Panc1 (cell line): ENCODE data around the gene CMIP. TPM values are rescaled to one million over a fixed set of nuclear protein-coding genes. Genes with fewer than 3 reads are reported as not detected.

Experiments
- ATAC-seq: fragments of 200-7000 bp; cut with Tn5 transposase; 2 replicates; pipeline ENCODE4 v1.9.1; 2020; ENCODE audit warnings: mild to moderate bottlenecking, moderate library complexity
- BruUV-seq: library from RNA; stranded (reverse); fragments of 400-500 nt; replicated peaks from 2 replicates; lab custom pipeline; 2021; lab: Mats Ljungman, UMichigan
- CTCF ChIA-PET: fragments of 300-600 bp; sonication (Branson Sonifier 250); formaldehyde crosslinking; loops from one replicate; lab custom pipeline; 2022; ENCODE audit warnings: antibody characterized with exemption; lab: Charles Lee
- POLR2A ChIA-PET: fragments of 300-600 bp; sonication (Branson Sonifier 250); formaldehyde crosslinking; loops from one replicate; lab custom pipeline; 2022; ENCODE audit warnings: antibody characterized with exemption; lab: Charles Lee
- DNase-seq: peaks from one replicate; pipeline ENCODE4 v3.0.0-alpha.2; 2010; ENCODE audit warnings: low read depth, low spot score
- H3K27ac ChIP-seq: 2 replicates; pipeline ENCODE4 v1.5.1; 2011; ENCODE audit warnings: mild to moderate bottlenecking, low read length, inconsistent platforms
- H3K27me3 ChIP-seq: fragments of 200-500 bp; sonication (Bioruptor generic); 2 replicates; pipeline ENCODE4 v1.6.0; 2014; ENCODE audit warnings: low read length, inconsistent platforms; ENCODE audit not compliant: control insufficient read depth, insufficient read depth
- H3K36me3 ChIP-seq: fragments of 200-500 bp; sonication (Bioruptor generic); 2 replicates; pipeline ENCODE4 v1.5.1; 2014; ENCODE audit warnings: inconsistent platforms, mild to moderate bottlenecking, low read length, moderate library complexity; ENCODE audit not compliant: control insufficient read depth, insufficient read depth
- H3K4me1 ChIP-seq: 2 replicates; pipeline ENCODE4 v1.5.1; 2011; ENCODE audit warnings: inconsistent platforms, mild to moderate bottlenecking, low read length, moderate library complexity; ENCODE audit not compliant: control insufficient read depth, insufficient read depth
- H3K4me3 ChIP-seq, 2 experiments: 2 replicates each; pipeline ENCODE4 v1.5.1; 2011 to 2012; ENCODE audit warnings: low read depth in 2 of 2, low read length in 2 of 2, mild to moderate bottlenecking in 2 of 2, inconsistent platforms in 1 of 2, moderate library complexity in 1 of 2
- H3K9me3 ChIP-seq: fragments of 200-500 bp; sonication (Bioruptor generic); 2 replicates; pipeline ENCODE4 v1.5.1; 2014; ENCODE audit warnings: low read depth, mild to moderate bottlenecking, inconsistent platforms, low read length, moderate library complexity; ENCODE audit not compliant: control insufficient read depth, insufficient read depth
- CTCF ChIP-seq: fragments of 450-650 bp; IDR thresholded peaks from 2 replicates; pipeline ENCODE4 v1.5.1; 2017; ENCODE audit warnings: mild to moderate bottlenecking
- POLR2AphosphoS5 ChIP-seq: IDR thresholded peaks from 2 replicates; pipeline ENCODE4 v1.6.1; 2012; ENCODE audit warnings: mild to moderate bottlenecking, low read depth, low read length, moderate library complexity
- SIN3A ChIP-seq: IDR thresholded peaks from 2 replicates; pipeline ENCODE4 v1.6.1; 2012; ENCODE audit warnings: low read depth, mild to moderate bottlenecking, low read length, moderate library complexity, borderline replicate concordance; ENCODE audit not compliant: insufficient read depth
- TCF7L2 ChIP-seq: IDR thresholded peaks from 2 replicates; pipeline ENCODE4 v1.6.1; 2011; ENCODE audit warnings: mild to moderate bottlenecking, low read depth, low read length, inconsistent platforms
- in situ Hi-C: cut with HindIII; loops from 2 replicates; pipeline ENCODE4 v1.10.0; 2016; ENCODE audit warnings: low sequenced_read_pairs, low pct_unique_long_range_greater_than_20kb
- intact Hi-C: fragments of 100-400 bp; cut with micrococcal nuclease; formaldehyde crosslinking; loops from one replicate; pipeline ENCODE4 v1.10.0; 2022; ENCODE audit not compliant: unreplicated experiment
- total RNA-seq: library from RNA; stranded (reverse); gene quantifications from one replicate; pipeline ENCODE4 v1.2.1, GENCODE V29; 2021; ENCODE audit not compliant: unreplicated experiment
- TF ChIP-seq, protein P1 (sequence below), 2 experiments: IDR thresholded peaks; 2 replicates each; pipeline ENCODE4 v1.6.1; 2011 to 2012; ENCODE audit warnings: low read depth in 2 of 2, control low read depth in 1 of 2, low read length in 1 of 2, mild to moderate bottlenecking in 1 of 2, moderate library complexity in 1 of 2; ENCODE audit not compliant: insufficient read depth in 1 of 2

The CMIP gene
- total RNA-seq, 1 experiment from 2014 or later = 49.7 TPM

GRCh38 chr16:81593481-81593880 lies 148.9 kb downstream of the CMIP start:
- DNase-seq = no peak
- H3K4me1 ChIP-seq = peaks cover 5% of the 10 kb centered on the region
- no peaks in the 10 kb centered on the region for H3K36me3 ChIP-seq
- intact Hi-C loops = no loop called here
- H3K4me3 ChIP-seq = no peak overlapping the region
- no TSS peak for BruUV-seq
- no peak overlapping the region for H3K27ac ChIP-seq
- in situ Hi-C loops = no loop called here
- TF ChIP-seq TCF7L2 = no peak
- no peak for TF ChIP-seq CTCF
- no peak for TF ChIP-seq POLR2AphosphoS5
- TF ChIP-seq SIN3A = no peak
- TF ChIP-seq, protein P1, sequence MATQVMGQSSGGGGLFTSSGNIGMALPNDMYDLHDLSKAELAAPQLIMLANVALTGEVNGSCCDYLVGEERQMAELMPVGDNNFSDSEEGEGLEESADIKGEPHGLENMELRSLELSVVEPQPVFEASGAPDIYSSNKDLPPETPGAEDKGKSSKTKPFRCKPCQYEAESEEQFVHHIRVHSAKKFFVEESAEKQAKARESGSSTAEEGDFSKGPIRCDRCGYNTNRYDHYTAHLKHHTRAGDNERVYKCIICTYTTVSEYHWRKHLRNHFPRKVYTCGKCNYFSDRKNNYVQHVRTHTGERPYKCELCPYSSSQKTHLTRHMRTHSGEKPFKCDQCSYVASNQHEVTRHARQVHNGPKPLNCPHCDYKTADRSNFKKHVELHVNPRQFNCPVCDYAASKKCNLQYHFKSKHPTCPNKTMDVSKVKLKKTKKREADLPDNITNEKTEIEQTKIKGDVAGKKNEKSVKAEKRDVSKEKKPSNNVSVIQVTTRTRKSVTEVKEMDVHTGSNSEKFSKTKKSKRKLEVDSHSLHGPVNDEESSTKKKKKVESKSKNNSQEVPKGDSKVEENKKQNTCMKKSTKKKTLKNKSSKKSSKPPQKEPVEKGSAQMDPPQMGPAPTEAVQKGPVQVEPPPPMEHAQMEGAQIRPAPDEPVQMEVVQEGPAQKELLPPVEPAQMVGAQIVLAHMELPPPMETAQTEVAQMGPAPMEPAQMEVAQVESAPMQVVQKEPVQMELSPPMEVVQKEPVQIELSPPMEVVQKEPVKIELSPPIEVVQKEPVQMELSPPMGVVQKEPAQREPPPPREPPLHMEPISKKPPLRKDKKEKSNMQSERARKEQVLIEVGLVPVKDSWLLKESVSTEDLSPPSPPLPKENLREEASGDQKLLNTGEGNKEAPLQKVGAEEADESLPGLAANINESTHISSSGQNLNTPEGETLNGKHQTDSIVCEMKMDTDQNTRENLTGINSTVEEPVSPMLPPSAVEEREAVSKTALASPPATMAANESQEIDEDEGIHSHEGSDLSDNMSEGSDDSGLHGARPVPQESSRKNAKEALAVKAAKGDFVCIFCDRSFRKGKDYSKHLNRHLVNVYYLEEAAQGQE (IDR thresholded peaks at IDR 0.05; ENCODE audit: insufficient read depth in 1 of 2, low read depth in 2 of 2, low read length in 1 of 2) = no peak
- no peaks in the 10 kb centered on the region for H3K27me3 ChIP-seq
- ATAC-seq = 0 out of 2 replicates have a peak, but pooled peaks have one; percentile 35
- ChIA-PET POLR2A (no interaction called here), CTCF (no interaction called here)
- no peaks in the 10 kb centered on the region for H3K9me3 ChIP-seq

DNA sequence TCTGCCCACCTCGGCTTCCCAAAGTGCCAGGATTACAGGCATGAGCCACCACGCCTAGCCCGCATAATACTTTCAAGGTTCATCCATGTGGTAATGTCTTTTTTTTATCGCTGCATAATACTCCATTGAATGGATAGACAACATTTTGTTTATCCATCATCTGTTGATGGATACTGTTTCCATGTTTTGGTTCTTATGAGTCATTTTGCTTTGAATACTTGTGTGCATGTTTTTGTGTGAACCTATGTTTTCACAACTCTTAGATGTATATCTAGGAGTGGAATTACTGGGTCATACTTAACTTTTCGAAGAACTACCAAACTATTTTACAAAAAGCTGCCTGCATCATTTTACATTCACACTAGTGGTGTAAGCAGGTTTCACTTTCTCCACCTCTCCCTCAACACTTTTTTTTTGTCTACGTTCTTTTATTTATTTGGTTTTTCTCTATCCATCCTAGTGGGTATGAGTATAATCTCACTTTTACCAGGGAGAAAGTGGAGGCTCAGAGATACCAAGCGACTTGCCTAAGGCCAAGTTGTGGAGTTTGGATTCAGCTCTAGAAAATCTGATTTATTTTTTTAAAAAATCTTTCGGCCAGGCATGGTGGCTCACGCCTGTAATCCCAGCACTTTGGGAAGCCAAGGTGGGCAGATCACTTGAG lies 151.2 kb downstream of the CMIP start:
- Histone ChIP-seq H3K27ac (no peak overlapping the region), H3K4me3 (no peak overlapping the region), H3K27me3 (no peaks in the 10 kb centered on the region), H3K9me3 (no peaks in the 10 kb centered on the region), H3K36me3 (no peaks in the 10 kb centered on the region), H3K4me1 (peaks cover 22% of the 10 kb centered on the region)
- ATAC-seq (no peak), DNase-seq (no peak)
- in situ Hi-C loops (no loop called here), intact Hi-C loops (no loop called here)
- ChIA-PET CTCF (no interaction called here), POLR2A (interaction anchor here (0.7 kb wide), 2 partner anchors 275 to 282 kb away, joined by 3 to 16 read pairs; no protein-coding TSS in a partner anchor)
- no TSS peak for BruUV-seq
- TF ChIP-seq SIN3A = no peak

DNA sequence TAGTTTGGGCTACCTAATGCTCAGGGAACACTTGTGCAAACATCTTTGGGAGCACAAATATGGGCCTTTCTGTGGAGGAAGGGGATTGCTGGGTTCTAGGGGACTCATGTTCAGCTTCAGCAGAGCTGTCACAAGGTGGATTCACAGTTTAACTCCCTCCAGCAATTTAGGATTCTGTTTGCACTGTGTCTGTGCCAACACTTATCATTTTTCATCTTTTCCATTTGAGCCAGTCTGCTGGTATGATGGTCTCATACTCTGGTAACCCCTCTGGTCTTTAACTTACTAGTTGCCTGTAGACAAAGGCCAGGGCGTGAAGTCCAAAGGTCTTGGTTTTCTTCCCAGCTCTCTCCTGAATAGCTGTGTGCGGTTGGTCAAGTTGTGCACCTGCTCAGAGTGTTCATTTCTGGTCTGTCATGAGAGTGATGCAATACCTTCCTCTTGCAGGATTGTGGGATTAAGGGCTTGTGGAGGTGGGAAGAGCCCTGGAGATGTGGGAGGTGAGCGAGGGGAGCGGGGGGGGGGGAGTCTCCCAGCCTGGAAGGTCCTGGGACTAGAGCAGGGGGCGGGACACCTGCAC lies 152.6 kb downstream of the CMIP start:
- no peak overlapping the region for H3K4me3 ChIP-seq
- TF ChIP-seq POLR2AphosphoS5 (no peak), SIN3A (no peak), TCF7L2 (no peak), CTCF (no peak)
- TF ChIP-seq, protein P1 (IDR thresholded peaks at IDR 0.05; ENCODE audit: insufficient read depth in 1 of 2, low read depth in 2 of 2, low read length in 1 of 2) = no peak
- ChIA-PET POLR2A (interaction anchor here (0.6 kb wide), 1 partner anchor 18 kb away, joined by 6 read pairs; no protein-coding TSS in a partner anchor), CTCF (no interaction called here)
- in situ Hi-C loops (no loop called here), intact Hi-C loops (no loop called here)
- ATAC-seq (no peak), DNase-seq (no peak)
- H3K27me3 ChIP-seq = no peaks in the 10 kb centered on the region
- no peaks in the 10 kb centered on the region for H3K9me3 ChIP-seq
- H3K36me3 ChIP-seq = no peaks in the 10 kb centered on the region
- peaks cover 33% of the 10 kb centered on the region for H3K4me1 ChIP-seq
- no TSS peak for BruUV-seq
- no peak overlapping the region for H3K27ac ChIP-seq
